GM18526 (cell line): Measurements from ENCODE around the gene MAP1B.

Experiments
- POLR2A ChIP-seq: IDR thresholded peaks from 3 replicates; pipeline ENCODE4 v1.6.1; 2011; ENCODE audit not compliant: insufficient read length; ENCODE audit errors: extremely low read depth

MAP1B gene

GRCh38 chr5:72231991-72232703 lies 124.9 kb downstream of the MAP1B start:
- no peak for TF ChIP-seq POLR2A

DNA sequence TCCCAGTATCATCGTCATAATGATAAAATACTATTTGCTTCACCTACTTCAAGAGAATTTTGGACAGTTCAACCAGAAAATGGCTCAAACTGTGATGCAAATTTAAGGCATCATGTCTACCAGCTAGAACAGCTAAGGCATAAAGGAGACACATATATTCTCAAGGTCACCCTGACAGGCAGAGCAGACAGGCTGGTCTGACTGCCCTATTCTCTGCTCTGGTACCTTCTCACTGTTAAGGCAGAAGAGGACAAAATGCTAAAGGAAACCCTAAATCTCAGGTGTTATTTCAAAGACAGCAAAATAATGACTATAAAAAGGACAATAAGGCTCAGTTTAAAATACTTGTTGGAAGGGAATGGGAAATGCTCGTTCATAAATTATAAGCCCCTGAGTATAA lies 125.6 kb downstream of the MAP1B start:
- no peak for TF ChIP-seq POLR2A

DNA sequence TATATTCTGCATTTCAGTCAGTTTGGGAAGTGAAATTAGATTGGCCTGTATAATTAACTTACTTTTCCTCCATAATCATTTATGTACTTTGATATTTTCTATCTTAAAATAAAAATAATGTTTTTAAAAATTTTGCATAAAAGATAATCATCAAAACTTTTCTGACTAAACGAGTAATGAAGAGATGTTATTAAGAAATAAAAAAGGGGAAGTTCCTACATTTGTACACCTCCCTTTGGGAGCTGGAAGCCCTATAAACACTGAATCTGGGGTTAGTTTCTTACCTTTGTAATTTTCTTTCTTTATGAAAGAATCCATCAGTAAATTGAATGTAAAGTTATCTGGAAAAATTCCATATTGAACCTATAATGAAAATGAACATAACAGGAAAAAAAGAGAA lies 126.6 kb downstream of the MAP1B start:
- TF ChIP-seq POLR2A: no peak

GRCh38 chr5:72234265-72234700 lies 127.0 kb downstream of the MAP1B start:
- no peak for TF ChIP-seq POLR2A

DNA sequence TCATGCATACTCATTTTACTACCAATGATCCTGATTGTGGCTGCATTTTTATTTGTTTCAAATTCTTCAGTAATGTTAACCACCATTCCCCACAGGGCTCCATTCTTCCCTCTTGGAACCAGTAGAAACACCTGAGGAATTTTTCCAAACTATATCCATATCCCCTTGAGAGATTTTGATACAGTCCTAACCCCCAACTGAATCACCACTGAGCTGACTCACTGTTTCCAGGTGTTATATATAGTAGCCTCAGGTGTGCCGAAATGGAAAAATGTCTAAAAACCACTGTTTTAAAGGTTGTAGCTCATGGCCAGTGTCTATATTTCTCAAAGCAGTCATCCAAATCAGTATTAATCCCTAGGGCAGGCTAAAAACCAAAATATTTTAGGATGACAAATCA lies 127.6 kb downstream of the MAP1B start:
- no peak for TF ChIP-seq POLR2A

DNA sequence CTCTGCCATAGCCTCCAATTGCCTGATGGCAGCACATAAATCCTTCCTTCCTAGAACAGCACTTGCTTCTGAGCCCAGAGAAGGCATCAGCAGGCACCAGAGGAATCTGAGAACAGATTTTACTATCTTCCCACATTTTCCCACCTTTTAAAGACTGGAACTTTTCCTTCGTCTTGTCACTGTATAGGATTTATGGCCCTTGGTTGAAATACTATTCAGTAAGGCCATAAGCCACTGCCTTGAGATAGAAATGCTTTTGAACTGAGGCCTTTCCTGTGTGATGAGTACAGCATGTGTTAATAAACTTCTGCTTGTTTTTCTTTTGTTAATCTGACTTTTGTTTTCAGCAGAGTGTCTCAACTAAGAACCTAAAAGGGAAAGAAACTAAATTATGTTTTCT lies 128.4 kb downstream of the MAP1B start:
- TF ChIP-seq POLR2A: no peak

GRCh38 chr5:72237415-72237814 lies 130.1 kb downstream of the MAP1B start:
- no peak for TF ChIP-seq POLR2A

DNA sequence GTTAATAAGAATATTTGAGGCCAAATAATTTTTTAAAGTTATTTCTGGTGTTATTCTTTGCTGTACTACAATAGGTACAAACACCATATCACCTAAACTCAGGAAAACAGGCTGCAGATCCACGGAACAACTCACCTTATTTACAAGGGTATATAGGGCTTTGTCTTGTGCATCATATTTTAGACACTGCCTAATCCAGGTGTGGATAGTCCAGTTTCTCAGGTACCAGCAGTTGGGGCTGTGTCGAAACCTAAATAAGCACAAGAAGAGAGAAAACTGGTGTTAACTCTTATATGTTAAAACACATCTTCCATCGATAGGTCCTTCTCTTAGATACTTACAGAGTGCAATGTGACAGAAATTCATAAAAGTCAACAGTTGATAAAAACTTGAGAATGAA lies 130.6 kb downstream of the MAP1B start:
- TF ChIP-seq POLR2A: no peak

GRCh38 chr5:72238712-72239445 lies 131.6 kb downstream of the MAP1B start:
- no peak for TF ChIP-seq POLR2A

- TF ChIP-seq POLR2A: no peak
Measured at GRCh38 chr5:72241346-72242003, 134.2 kb downstream of the MAP1B start.

GRCh38 chr5:72242796-72243475 lies 135.7 kb downstream of the MAP1B start:
- TF ChIP-seq POLR2A: no peak

DNA sequence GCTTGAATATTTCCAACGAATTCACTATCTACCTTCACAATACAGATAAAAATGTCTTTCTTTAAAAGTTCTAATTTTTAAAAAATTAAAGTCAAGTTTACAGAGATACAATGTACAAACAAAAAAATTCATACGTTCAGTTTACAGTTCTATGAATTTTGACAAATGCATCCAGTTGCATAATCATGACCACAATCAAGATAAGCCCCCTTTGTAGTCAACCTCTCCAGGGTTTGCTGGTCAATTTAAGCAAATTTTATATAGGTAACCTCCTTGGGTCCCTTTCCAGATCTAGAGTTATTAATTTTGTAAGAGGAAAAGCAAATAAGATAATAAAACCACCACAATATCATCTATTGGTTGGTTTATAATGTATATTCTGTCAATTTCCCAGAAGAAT lies 136.4 kb downstream of the MAP1B start:
- no peak for TF ChIP-seq POLR2A

DNA sequence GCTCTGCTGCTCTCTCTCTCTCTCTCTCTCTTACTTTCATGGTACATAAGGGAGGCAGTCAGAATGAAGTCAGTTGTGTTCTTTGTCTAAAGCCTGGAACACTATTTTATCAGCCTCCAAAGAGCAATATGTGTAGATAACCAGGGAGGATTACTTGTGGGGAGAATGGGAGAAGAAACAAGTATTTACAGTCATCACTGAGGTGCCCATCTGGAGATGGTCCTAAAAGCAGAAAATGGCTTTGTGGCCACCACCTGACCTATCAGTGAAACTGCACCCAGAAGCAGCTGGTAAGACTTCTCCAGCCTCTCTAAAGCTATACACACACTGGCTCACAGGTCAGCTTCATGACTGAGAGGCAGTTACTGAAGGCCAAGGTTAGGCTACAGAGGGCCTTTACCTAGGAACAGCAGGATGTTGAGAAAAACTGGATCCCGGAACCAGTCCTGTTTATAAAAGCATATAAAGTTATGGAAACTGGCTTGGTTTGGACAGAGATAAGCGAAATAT lies 137.6 kb downstream of the MAP1B start:
- TF ChIP-seq POLR2A: no peak

DNA sequence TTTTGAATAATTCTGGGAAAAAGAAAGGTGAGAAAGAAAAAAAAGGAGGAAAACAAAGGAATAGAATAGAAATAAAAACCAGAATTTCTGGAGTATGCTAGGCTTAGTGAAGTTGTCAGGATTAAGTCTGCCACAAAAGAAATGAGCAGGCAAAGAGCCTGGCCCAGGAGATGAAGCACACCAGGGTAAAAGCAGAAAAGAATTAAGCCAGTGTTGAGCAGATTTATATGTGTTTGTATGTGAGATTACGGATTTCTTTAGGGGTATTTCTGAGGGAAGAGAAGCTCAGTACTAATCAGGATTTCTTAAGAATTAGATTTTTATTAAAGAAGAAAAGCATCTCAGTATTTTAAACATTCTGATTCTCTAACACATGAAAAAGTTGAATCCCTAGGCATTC lies 138.3 kb downstream of the MAP1B start:
- TF ChIP-seq POLR2A: no peak

GRCh38 chr5:72245951-72246532 lies 138.8 kb downstream of the MAP1B start:
- no peak for TF ChIP-seq POLR2A
